GM18951 (cell line): ENCODE results near the gene ZFPM1.

Source experiments
- POLR2A ChIP-seq: IDR thresholded peaks from 4 replicates; pipeline ENCODE4 v1.6.1; 2011; ENCODE audit warnings: mild to moderate bottlenecking; ENCODE audit not compliant: insufficient read length, insufficient read depth; ENCODE audit errors: extremely low read depth
- in situ Hi-C: fragments of 300-500 bp; cut with MboI; formaldehyde crosslinking; loops from one replicate; pipeline ENCODE4 v1.12.0; 2022; ENCODE audit warnings: low sequenced_read_pairs, mixed read lengths, inconsistent platforms; ENCODE audit not compliant: unreplicated experiment

ZFPM1 gene

GRCh38 chr16:88472069-88472468 is 19.0 kb downstream of the ZFPM1 start:
- in situ Hi-C loops: no loop called here

GRCh38 chr16:88472637-88473205 is 19.6 kb downstream of the ZFPM1 start:
- no peak for TF ChIP-seq POLR2A
- in situ Hi-C loops: no loop called here

More at GRCh38 chr16:88472069-88472468, 19.0 kb downstream of the ZFPM1 start:
- TF ChIP-seq POLR2A: no peak

- no peak for TF ChIP-seq POLR2A
- in situ Hi-C loops: no loop called here
Measured at GRCh38 chr16:88473666-88474534, 20.8 kb downstream of the ZFPM1 start.

GRCh38 chr16:88475037-88475436 is 22.0 kb downstream of the ZFPM1 start:
- in situ Hi-C loops: no loop called here
- TF ChIP-seq POLR2A: no peak

DNA sequence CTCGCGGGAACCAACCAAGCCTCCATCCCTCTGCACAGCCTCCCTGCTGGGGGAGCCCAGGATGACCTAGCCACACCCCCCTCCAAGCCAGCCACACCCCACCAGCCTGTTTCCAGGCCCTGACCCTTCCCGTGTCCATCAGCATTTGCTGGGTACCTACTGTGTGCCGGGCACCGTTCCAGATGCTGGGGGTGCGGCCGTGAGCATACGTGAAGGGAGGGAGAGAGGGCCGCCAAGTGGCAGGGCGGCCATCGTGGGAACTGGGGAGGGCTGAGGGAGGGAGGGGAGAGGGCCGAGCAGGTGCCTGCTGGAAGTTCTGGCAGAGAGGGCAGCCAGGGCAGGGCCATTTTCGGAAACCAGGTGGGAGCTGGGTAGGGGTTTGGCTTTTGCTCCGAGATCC is 23.1 kb downstream of the ZFPM1 start:
- no peak for TF ChIP-seq POLR2A
- in situ Hi-C loops: no loop called here

- TF ChIP-seq POLR2A: no peak
- in situ Hi-C loops: no loop called here
Measured at GRCh38 chr16:88476817-88477397, 23.8 kb downstream of the ZFPM1 start.

GRCh38 chr16:88477631-88478519 is 24.8 kb downstream of the ZFPM1 start:
- in situ Hi-C loops: no loop called here
- no peak for TF ChIP-seq POLR2A

GRCh38 chr16:88478889-88479792 is 26.1 kb downstream of the ZFPM1 start:
- TF ChIP-seq POLR2A: no peak
- in situ Hi-C loops: no loop called here

DNA sequence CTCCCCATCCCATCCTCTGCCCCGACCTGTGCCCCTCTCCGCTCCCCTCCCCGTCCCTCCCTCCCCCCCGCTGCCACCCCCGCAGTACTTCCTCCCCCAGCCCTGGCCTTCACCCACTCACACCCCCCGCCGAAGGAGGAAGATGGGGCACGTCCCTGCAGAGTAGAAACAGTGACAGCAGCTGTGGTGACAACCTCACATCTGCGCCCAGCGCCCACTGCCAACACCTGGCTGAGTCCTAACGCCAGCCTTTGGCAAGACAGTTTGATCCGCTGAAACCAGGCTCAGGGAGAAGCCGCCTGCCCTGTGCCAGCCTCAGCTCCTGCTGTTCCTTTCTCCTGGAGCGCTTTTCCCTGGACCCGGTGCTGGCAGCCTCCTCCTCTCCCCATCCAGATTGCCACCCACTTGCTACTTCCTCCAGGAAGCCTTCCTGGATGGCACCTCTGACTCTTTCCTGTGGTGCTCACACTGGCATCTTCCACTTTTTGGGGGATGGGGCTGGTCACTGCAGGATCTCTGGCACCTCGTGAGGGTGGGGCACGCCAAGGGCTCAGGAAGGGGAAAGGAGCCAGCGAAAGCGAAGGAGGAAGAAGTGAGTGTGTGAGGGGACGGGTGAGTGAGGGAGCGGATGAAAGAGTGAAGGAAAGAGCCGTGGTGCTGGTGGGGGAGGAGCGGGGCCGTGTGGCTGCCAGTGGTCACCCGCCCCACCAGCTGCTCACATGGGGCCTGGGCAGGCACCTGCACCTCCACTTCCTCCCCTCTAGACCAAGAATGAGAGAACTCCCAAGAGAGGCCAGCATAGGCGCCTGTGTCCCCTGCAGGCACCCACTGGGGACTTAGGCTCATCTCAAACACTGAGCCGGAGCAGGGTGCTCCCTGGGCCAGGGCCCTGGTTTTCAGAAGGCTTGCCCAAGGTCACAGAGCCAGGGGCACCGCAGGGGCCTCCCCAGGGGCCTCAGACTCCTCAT is 27.0 kb downstream of the ZFPM1 start:
- in situ Hi-C loops: no loop called here
- no peak for TF ChIP-seq POLR2A

- in situ Hi-C loops: no loop called here
- no peak for TF ChIP-seq POLR2A
Measured at GRCh38 chr16:88480829-88481228, 27.7 kb downstream of the ZFPM1 start.

DNA sequence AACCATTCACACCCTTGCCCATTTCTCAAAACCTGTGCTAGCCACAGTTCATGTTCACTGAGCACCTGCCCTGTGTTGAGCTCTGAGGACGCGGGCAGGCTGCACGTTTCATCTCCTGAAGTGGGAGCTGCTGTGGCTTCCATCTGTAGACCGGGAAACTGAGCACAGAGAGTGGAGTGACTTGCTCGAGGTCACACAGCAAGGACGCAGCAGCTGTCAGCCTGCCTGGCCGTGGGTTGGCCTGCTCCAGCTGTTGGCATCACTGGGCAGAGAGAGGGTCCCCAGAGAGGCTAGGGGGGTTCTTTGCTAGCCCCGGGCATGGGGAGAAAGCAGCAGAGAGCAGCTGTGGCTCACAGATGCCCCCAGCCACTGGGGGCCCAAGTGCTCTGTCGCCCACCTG is 28.8 kb downstream of the ZFPM1 start:
- TF ChIP-seq POLR2A: no peak
- in situ Hi-C loops: no loop called here
